Liver (tissue), 9 donors: Measurements from ENCODE around the gene THRB. TPM values are rescaled to one million over a fixed set of nuclear protein-coding genes. Genes with fewer than 3 reads are reported as not detected.

Experiments used
- DNase-seq: peaks from one replicate; pipeline ENCODE4 v3.0.0-alpha.2; 2017; ENCODE audit warnings: low spot score
- H3K27ac ChIP-seq, 2 donors: one replicate each; pipeline ENCODE4 v1.7.0; 2013; ENCODE audit warnings: inconsistent platforms in 2 of 2, low read length in 2 of 2, control low read depth in 1 of 2, low read depth in 1 of 2, mild to moderate bottlenecking in 1 of 2
- H3K27me3 ChIP-seq, 4 donors: one replicate each; pipeline versions ENCODE4 v1.6.1 to v1.7.0; 2013; ENCODE audit warnings: low read length in 3 of 4, inconsistent platforms in 1 of 4, mild to moderate bottlenecking in 1 of 4, moderate library complexity in 1 of 4; ENCODE audit not compliant: control insufficient read depth in 4 of 4, insufficient read depth in 4 of 4
- H3K36me3 ChIP-seq, 4 donors: one replicate each; pipeline versions ENCODE4 v1.6.1 to v1.7.0; 2013; ENCODE audit warnings: low read length in 3 of 4, mild to moderate bottlenecking in 3 of 4, low read depth in 1 of 4, moderate library complexity in 1 of 4; ENCODE audit not compliant: control insufficient read depth in 4 of 4, insufficient read depth in 3 of 4
- H3K4me1 ChIP-seq, 4 donors: one replicate each; pipeline versions ENCODE4 v1.6.1 to v1.7.0; 2013; ENCODE audit warnings: low read length in 3 of 4, mild to moderate bottlenecking in 3 of 4, moderate library complexity in 1 of 4; ENCODE audit not compliant: control insufficient read depth in 4 of 4, insufficient read depth in 4 of 4
- H3K4me3 ChIP-seq, 3 donors: one replicate each; pipeline versions ENCODE4 v1.6.1 to v1.7.0; 2013; ENCODE audit warnings: low read length in 3 of 3, control low read depth in 1 of 3, low read depth in 1 of 3, mild to moderate bottlenecking in 1 of 3
- H3K9ac ChIP-seq, 2 donors: one replicate each; pipeline ENCODE4 v1.7.0; 2013; ENCODE audit warnings: low read length in 2 of 2, mild to moderate bottlenecking in 2 of 2, moderate library complexity in 2 of 2, control low read depth in 1 of 2, low read depth in 1 of 2
- H3K9me3 ChIP-seq, 4 donors: one replicate each; pipeline versions ENCODE4 v1.6.1 to v1.7.0; 2013; ENCODE audit warnings: low read length in 3 of 4; ENCODE audit not compliant: control insufficient read depth in 4 of 4
- ATF3 ChIP-seq: IDR thresholded peaks from 2 replicates; pipeline ENCODE4 v1.6.1; 2016; ENCODE audit warnings: antibody characterized with exemption
- CTCF ChIP-seq: fragments of 150-350 bp; IDR thresholded peaks from 2 replicates; pipeline ENCODE4 v1.5.1; 2017; ENCODE audit warnings: improper control_type of control experiment, low read depth, low read length; ENCODE audit not compliant: missing input control
- EGR1 ChIP-seq, 2 donors: IDR thresholded peaks; 2 replicates each; pipeline ENCODE4 v1.6.1; 2016 to 2018; ENCODE audit warnings: antibody characterized with exemption in 2 of 2, low read depth in 2 of 2
- FOXA1 ChIP-seq: IDR thresholded peaks from 2 replicates; pipeline ENCODE4 v1.6.1; 2016; ENCODE audit warnings: antibody characterized with exemption
- FOXA2 ChIP-seq: IDR thresholded peaks from 2 replicates; pipeline ENCODE4 v1.6.1; 2016; ENCODE audit warnings: antibody characterized with exemption
- GABPA ChIP-seq, 2 donors: IDR thresholded peaks in 1 of 2; conservative IDR thresholded peaks in 1 of 2; 2 replicates each; pipeline ENCODE4 v1.6.1; 2016; ENCODE audit warnings: antibody characterized with exemption in 2 of 2, mild to moderate bottlenecking in 1 of 2, moderate library complexity in 1 of 2
- HNF4A ChIP-seq, 2 donors: conservative IDR thresholded peaks; 2 replicates each; pipeline ENCODE4 v1.6.1; 2016; ENCODE audit warnings: antibody characterized with exemption in 2 of 2, mild to moderate bottlenecking in 2 of 2
- HNF4G ChIP-seq: IDR thresholded peaks from 2 replicates; pipeline ENCODE4 v1.6.1; 2016; ENCODE audit warnings: antibody characterized with exemption
- JUND ChIP-seq, 2 donors: IDR thresholded peaks; 2 replicates each; pipeline ENCODE4 v1.6.1; 2016; ENCODE audit warnings: antibody characterized with exemption in 2 of 2
- MAX ChIP-seq: IDR thresholded peaks from 2 replicates; pipeline ENCODE4 v1.6.1; 2016; ENCODE audit warnings: antibody characterized with exemption
- NR2F2 ChIP-seq: IDR thresholded peaks from 2 replicates; pipeline ENCODE4 v1.6.1; 2016; ENCODE audit warnings: antibody characterized with exemption
- RAD21 ChIP-seq, 2 donors: IDR thresholded peaks; 2 replicates each; pipeline ENCODE4 v1.6.1; 2016; ENCODE audit warnings: antibody characterized with exemption in 2 of 2, mild to moderate bottlenecking in 2 of 2
- RXRA ChIP-seq, 2 donors: IDR thresholded peaks; 2 replicates each; pipeline ENCODE4 v1.6.1; 2017 to 2018; ENCODE audit warnings: antibody characterized with exemption in 2 of 2, mild to moderate bottlenecking in 1 of 2
- SP1 ChIP-seq: IDR thresholded peaks from 2 replicates; pipeline ENCODE4 v1.6.1; 2018; ENCODE audit warnings: antibody characterized with exemption, mild to moderate bottlenecking
- TAF1 ChIP-seq: conservative IDR thresholded peaks from 2 replicates; pipeline ENCODE4 v1.6.1; 2016; ENCODE audit warnings: antibody characterized with exemption, mild to moderate bottlenecking
- YY1 ChIP-seq: IDR thresholded peaks from 2 replicates; pipeline ENCODE4 v1.6.1; 2016; ENCODE audit warnings: antibody characterized with exemption, mild to moderate bottlenecking
- ZBTB33 ChIP-seq: IDR thresholded peaks from 2 replicates; pipeline ENCODE4 v1.6.1; 2016; ENCODE audit warnings: antibody characterized with exemption
- WGBS: extraction: QIAGEN DNeasy Blood & Tissue Kit; methylation state at CpG from one replicate; pipeline ENCODE4 v1.1.7; 2013; 5-methylcytosine and 5-hydroxymethylcytosine counted together
- polyA plus RNA-seq, 2 donors: library from polyadenylated mRNA; stranded (reverse) in 1 of 2; unstranded in 1 of 2; fragments of 200-250 nt in 1 of 2; fragments of >200 nt in 1 of 2; fragmentation: Nextera tagmentation in 1 of 2; extraction: Ambion mirVana in 1 of 2; gene quantifications; one replicate each; pipeline versions ENCODE4 v1.2.1 to v1.2.3, GENCODE V29; 2013 to 2015
- total RNA-seq, 2 donors: library from RNA; depleted of rRNA; stranded (reverse); fragments of >200 nt; gene quantifications; one replicate each; pipeline ENCODE4 v1.2.3, GENCODE V29; 2014
- donor health status: healthy.
- donor health status: healthy.
- donor health status: healthy.
- donor health status: healthy.
- donor health status: healthy.

Gene THRB
- total and polyA plus RNA-seq, 4 donors = 5.9 to 23.9 (median 9.3) TPM

- TF ChIP-seq EGR1 (IDR thresholded peaks at IDR 0.05; ENCODE audit: low read depth in 2 of 2) = no peak
- no peak for TF ChIP-seq MAX
- TF ChIP-seq TAF1 = no peak
- no peak for TF ChIP-seq JUND (IDR thresholded peaks at IDR 0.05)
- TF ChIP-seq ZBTB33 = no peak
- TF ChIP-seq RXRA (IDR thresholded peaks at IDR 0.05) = no peak
- TF ChIP-seq FOXA2 = no peak
Observed at GRCh38 chr3:24302396-24302795, 192.3 kb downstream of the THRB start (continued).

GRCh38 chr3:24300949-24301348 lies 193.7 kb downstream of the THRB start:
- H3K36me3 ChIP-seq = peaks cover 0 to 2% (median 0%) of the 10 kb centered on the region in 4 donors
- TF ChIP-seq ATF3 (no peak), NR2F2 (no peak), FOXA2 (no peak), FOXA1 (no peak), YY1 (no peak), CTCF (no peak), JUND (IDR thresholded peaks at IDR 0.05) (no peak), HNF4A (conservative IDR thresholded peaks at IDR 0.05) (no peak), RAD21 (IDR thresholded peaks at IDR 0.05) (no peak), HNF4G (no peak), SP1 (no peak), MAX (no peak), ZBTB33 (no peak), GABPA (IDR thresholded peaks at IDR 0.05 in 1 of 2, conservative IDR thresholded peaks at IDR 0.05 in 1 of 2) (no peak), RXRA (IDR thresholded peaks at IDR 0.05) (no peak), EGR1 (IDR thresholded peaks at IDR 0.05; ENCODE audit: low read depth in 2 of 2) (no peak)
- peaks cover 0 to 4% (median 0%) of the 10 kb centered on the region in 4 donors for H3K4me1 ChIP-seq
- no peak for DNase-seq
- no peaks in the 10 kb centered on the region for H3K27me3 ChIP-seq
- no peak overlapping the region for H3K9ac ChIP-seq
- no peak overlapping the region for H3K27ac ChIP-seq
- no peaks in the 10 kb centered on the region for H3K9me3 ChIP-seq
- 95% methylated on average over 2 of the region's 2 CpGs for WGBS
- H3K4me3 ChIP-seq = no peak overlapping the region
